HG03045 (cell line): Measurements from ENCODE around the gene CSNK1D.
"Not testable (repeated sequence)": the region's sequence is repeated elsewhere in the genome, so short reads cannot be mapped to it uniquely, and the experiment has no call there.

Source experiments
- ATAC-seq: cut with Tn5 transposase; IDR thresholded peaks from one replicate; pipeline ENCODE4 v1.9.1; 2021; ENCODE audit warnings: mild to moderate bottlenecking, moderate library complexity; ENCODE audit not compliant: unreplicated experiment

The CSNK1D gene

DNA sequence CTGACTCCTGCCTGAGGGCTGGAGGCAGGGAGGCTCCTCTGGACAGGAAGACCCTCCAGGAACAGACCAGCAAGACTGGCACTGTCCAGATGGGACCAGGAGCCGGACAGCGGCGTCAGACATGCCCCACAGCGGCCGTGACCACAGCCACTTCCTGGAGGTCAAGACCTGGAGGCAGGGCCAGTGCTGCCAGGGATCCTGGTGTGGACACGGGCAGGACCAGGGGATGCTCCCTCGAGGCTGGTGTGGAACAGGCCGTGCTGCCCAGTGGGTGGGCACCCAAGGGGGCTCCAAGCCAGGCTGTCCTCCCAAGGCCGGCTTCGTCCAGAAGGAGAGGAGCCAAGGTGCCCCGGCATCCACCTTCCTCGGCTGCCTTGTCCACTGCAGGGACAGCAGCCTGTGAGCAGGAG lies 56.4 kb downstream of the CSNK1D start:
- no peak for ATAC-seq

DNA sequence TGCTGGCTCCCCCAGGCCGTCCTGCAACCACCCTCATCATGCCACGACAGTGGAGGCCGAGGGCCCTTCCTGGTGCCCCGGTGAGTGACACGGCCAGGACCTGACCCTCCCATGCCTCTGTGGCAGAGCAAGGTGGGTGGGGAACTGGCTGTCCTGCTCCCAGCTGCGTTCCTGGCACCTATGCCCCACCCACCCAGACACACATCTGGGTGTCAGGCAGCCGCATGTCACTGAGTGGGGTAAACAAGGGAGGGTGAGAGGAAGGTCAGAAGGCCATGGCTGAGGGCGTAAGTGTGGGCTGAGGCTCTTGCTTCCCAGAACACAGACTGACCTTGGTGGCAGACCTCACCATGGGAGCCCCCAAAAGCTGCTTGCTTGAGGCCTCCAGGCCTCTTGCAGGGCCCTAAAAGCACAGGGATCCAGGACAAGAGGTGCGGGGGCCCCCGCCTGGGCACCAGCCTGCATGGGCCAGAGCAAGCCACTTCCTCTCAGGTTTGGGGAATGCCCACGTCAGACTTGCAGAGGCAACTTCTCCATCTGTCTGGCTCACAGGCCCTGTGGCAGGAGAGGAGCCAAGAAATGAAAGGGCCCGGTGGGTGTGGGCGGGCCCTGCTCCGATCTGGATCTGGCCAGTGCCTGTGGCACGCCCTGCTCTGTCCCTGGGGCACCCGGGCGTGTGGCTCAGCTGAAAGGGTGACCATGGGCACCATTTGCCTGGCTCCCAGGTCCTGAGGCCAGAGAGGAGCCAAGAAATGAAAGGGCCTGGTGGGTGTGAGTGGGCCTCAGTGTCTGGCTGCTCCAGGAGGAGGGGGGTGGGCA lies 57.0 kb downstream of the CSNK1D start:
- ATAC-seq = peak; percentile 32

DNA sequence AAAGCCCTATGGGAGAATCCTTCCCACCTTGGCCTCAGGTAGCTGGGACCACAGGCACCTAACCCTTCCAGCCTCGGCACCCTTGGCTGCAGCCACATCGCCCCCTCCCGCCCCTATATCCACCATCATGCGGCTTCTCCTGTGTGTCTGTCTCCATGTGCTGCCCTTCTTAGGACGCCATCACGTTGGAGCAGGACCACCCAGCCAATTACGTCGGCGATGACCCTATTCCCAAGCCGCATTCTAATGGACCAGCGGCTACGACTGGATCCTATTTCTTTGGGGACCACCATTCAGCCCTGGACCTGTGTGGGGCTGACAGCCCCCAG lies 57.6 kb downstream of the CSNK1D start:
- no peak for ATAC-seq

DNA sequence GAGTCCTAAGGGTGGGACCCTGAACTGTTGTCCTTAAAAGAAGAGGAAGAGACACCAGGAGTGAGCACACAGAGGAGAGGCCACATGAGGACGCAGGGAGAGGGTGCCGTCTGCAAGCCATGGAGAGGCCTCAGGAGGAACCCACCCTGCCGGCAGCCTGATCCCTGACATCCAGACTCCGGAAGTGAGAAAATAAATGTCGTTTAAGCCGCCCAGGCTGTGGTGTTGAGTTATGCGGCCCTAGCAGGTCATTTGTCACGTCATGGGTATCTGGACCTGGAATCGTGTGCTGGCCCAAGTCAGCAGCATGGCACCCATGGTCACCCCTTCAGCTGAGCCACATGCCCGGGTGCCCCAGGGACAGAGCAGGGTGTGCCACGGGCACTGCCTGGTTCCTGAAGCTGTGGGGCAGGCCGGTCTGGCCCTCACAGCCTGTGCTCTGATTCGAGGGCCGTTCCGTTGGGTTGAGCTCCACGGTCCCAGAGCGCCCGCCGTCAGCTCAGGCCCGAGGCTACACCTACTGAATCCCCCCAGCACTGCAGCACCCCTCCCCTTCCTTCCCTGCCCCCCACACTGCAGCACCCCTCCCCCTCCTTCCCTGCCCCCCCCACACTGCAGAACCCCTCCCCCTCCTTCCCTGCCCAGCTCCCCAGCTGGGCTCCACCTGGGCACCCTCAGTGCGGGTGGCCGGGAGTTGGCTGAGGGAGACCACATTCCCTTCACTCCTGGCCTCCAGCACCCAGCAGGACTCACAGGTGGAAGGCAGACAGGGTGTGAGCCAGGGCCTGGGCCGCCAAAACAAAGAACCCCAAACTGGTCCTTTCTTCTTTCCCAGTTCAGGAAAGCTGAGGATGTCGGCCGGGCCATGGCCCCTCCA lies 58.2 kb downstream of the CSNK1D start:
- no peak for ATAC-seq

GRCh38 chr17:82214012-82214628 lies 59.4 kb downstream of the CSNK1D start:
- no peak for ATAC-seq

DNA sequence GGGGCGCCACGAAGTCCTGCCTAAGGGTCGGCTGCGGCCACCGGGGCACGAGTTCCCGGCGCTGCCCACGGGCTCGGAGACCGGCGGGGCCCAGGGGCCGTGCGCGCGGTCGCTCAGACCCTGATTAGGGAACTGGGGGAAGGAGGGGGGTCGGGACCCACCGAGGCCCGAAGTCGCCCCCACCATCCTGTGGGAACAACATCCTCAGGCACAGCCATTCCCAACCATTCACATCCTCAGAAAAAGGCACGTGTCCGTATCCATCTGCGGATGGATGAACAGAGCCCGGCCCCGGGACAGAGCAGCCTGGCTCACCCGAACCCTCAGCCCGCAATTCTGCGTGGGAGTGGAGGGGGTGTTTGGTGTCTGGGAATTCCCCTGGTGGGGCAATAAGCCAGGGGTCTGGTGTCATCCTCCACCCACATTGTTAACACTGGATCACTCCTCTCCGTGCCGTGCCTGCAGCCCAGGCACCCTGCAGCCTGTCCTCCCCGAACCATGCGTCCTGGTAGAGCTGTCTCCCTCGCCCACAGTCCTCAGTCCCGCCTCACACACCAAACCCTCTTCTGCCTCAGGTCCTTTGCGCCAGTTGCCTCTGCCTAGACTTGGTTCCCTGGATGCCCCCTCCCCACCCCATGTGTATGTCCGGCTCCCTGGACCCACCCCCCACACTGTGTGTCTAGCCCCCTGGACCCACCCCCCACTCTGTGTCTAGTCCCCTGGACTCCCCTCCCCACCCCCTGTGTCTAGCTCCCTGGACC lies 60.1 kb downstream of the CSNK1D start:
- ATAC-seq = no peak

- peak; percentile 59 for ATAC-seq
Measured at GRCh38 chr17:82212331-82213250, 60.9 kb downstream of the CSNK1D start, which contains the start of gene CCDC57. Gene CCDC57 (minus strand): TSS chr17:82212842. CDS start chr17:82201944, 10,898 bp downstream.

- not testable (repeated sequence) for ATAC-seq
Measured at GRCh38 chr17:82210655-82211054, 62.8 kb downstream of the CSNK1D start.

- ATAC-seq = no peak
Measured at GRCh38 chr17:82205720-82206508, 67.6 kb downstream of the CSNK1D start.

DNA sequence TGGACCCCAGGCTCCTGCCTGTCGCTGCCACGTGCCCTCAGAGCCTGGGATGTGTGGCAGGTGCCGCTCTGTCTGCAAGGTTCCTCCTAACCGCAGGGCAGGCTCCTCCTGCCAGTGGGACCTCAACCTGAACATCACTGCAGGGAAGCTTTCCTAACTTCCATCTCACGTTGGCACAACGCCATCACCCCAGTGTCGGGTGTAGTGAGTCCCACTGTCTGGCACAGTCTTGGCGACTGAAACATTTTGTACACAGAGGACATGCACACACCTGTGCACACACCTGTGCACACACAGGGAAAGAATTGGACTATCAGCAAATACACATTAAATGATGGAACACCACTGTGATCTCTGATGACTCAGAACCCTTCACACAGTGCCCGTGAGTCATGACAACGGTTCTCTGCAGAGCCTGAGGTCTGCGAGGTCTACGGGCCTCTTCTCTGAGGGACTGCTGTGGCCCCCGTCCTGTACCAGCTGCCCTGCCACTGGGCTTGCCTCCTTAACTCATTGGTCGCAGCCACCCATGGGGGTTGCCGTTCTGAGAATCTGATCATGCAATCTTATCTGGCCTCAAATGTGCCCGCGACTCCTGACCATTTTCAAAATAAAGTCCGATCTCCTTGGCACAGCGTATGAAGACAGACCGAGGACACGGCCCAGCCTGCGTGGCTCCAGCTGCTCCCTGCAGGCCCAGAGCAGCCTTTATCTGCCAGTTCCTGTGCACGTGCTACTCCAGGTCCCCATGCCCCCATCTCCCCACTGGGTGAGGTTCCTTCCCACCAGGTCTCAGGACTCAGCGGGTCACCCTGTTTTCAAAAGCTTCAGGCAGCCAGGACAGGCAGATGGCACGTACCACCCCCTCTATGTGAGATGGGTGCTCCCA lies 68.4 kb downstream of the CSNK1D start:
- ATAC-seq = no peak

- no peak for ATAC-seq
Measured at GRCh38 chr17:82203920-82204319, 69.6 kb downstream of the CSNK1D start.

- ATAC-seq = no peak
Measured at GRCh38 chr17:82202981-82203380, 70.5 kb downstream of the CSNK1D start.

- no peak for ATAC-seq
Measured at GRCh38 chr17:82201498-82201910, 72.0 kb downstream of the CSNK1D start.

- ATAC-seq = no peak
Measured at GRCh38 chr17:82200743-82201497, 72.6 kb downstream of the CSNK1D start.

DNA sequence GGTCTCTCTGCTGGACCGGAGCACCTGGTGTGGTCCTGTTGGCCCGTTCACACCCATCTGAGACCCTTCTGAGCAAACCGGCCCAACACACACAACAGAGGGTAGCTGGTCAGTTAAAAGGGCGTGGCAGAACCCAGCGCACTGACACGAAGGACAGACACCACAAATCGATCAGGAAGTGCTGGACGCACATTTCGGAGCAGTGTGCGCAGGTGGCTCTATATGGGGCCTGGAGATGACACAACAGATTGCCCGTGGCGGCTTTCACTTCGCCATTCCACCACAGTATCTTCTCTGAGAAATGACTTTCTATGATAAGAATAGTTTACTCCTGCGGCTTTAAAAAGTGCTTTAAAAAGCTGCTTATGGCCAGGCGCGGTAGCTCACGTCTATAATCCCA lies 73.4 kb downstream of the CSNK1D start:
- no peak for ATAC-seq

GRCh38 chr17:82199496-82199895 lies 74.0 kb downstream of the CSNK1D start:
- no peak for ATAC-seq

DNA sequence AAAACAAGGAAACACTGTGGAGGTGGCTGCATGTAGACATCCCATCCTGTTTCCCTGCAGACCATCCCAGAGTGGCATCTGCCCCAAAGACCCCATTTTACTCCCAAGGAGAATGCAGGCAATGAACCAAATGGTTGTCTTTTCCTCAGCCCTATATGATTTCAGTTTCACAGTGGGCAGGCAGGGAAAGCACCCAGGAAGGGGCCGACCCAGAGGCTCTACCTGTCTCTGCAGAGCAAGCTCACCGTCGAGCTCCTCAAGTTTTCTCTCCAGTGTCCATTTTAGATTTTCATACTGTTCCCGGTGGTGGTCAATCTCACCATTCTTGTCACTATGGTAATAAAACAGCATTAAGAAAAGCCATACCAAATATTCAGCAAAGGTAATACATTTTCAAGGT lies 75.4 kb downstream of the CSNK1D start:
- no peak for ATAC-seq
